Smooth muscle cell (in vitro differentiated cells): ENCODE results near the gene CBR4. TPM values are rescaled to one million over a fixed set of nuclear protein-coding genes. Genes with fewer than 3 reads are reported as not detected.

Experiments
- DNase-seq: peaks from one replicate; lab custom pipeline; 2025; ENCODE audit not compliant: unreplicated experiment; lab: John Stamatoyannopoulos, UW
- H2AFZ ChIP-seq: fragments of 200-600 bp; sonication (generic); 2 replicates; pipeline ENCODE4 v1.6.0; 2016; ENCODE audit warnings: antibody characterized with exemption, low read depth, mild to moderate bottlenecking
- H3F3A ChIP-seq: fragments of 200-600 bp; sonication (generic); 2 replicates; pipeline ENCODE4 v1.6.0; 2017; ENCODE audit warnings: antibody characterized with exemption, low read depth
- H3K27ac ChIP-seq: fragments of 200-600 bp; sonication (generic); 2 replicates; pipeline ENCODE4 v1.5.1; 2016; ENCODE audit warnings: low read depth, mild to moderate bottlenecking
- H3K27me3 ChIP-seq: fragments of 200-600 bp; sonication (generic); 2 replicates; pipeline ENCODE4 v1.6.1; 2016; ENCODE audit warnings: low read depth, mild to moderate bottlenecking
- H3K36me3 ChIP-seq: fragments of 200-600 bp; sonication (generic); 2 replicates; pipeline ENCODE4 v1.5.1; 2016; ENCODE audit warnings: low read depth
- H3K4me1 ChIP-seq: fragments of 200-600 bp; sonication (generic); 2 replicates; pipeline ENCODE4 v1.5.1; 2016; ENCODE audit warnings: low read depth
- H3K4me2 ChIP-seq: fragments of 200-600 bp; sonication (generic); 2 replicates; pipeline ENCODE4 v1.6.0; 2016; ENCODE audit warnings: mild to moderate bottlenecking
- H3K4me3 ChIP-seq: fragments of 200-600 bp; sonication (generic); 2 replicates; pipeline ENCODE4 v1.5.1; 2016; ENCODE audit warnings: mild to moderate bottlenecking
- H3K79me2 ChIP-seq: fragments of 200-600 bp; sonication (generic); 2 replicates; pipeline ENCODE4 v1.6.0; 2016; ENCODE audit warnings: low read depth, mild to moderate bottlenecking
- H3K9ac ChIP-seq: fragments of 200-600 bp; sonication (generic); 2 replicates; pipeline ENCODE4 v1.6.0; 2016; ENCODE audit warnings: low read depth
- H3K9me3 ChIP-seq: fragments of 200-600 bp; sonication (generic); replicated peaks from 2 replicates; pipeline ENCODE4 v1.5.1; 2016; ENCODE audit warnings: low read depth
- H4K20me1 ChIP-seq: fragments of 200-600 bp; sonication (generic); 2 replicates; pipeline ENCODE4 v1.6.0; 2016; ENCODE audit warnings: low read depth
- CTCF ChIP-seq: fragments of 200-600 bp; sonication (generic); IDR thresholded peaks from 2 replicates; pipeline ENCODE4 v1.5.1; 2017; ENCODE audit warnings: borderline replicate concordance, mild to moderate bottlenecking, antibody characterized with exemption; ENCODE audit not compliant: insufficient read depth, poor library complexity, severe bottlenecking
- WGBS: methylation state at CpG from one replicate; pipeline ENCODE4 v1.1.7; 2016; ENCODE audit warnings: low lambda C conversion rate; 5-methylcytosine and 5-hydroxymethylcytosine counted together
- polyA plus RNA-seq: library from polyadenylated mRNA; unstranded; fragments of >200 nt; fragmentation: Nextera tagmentation; extraction: Ambion mirVana; gene quantifications from 2 replicates; pipeline ENCODE4 v1.2.1, GENCODE V29; 2016
- total RNA-seq: library from RNA; depleted of rRNA; stranded (reverse); fragments of >200 nt; gene quantifications from 2 replicates; pipeline ENCODE4 v1.2.3, GENCODE V29; 2014

Gene CBR4
- total RNA-seq (14.5 and 15.0 TPM in 2 replicates), polyA plus RNA-seq (7.6 and 11.3 TPM in 2 replicates)

GRCh38 chr4:169010125-169011023, at the start of gene CBR4:
CBR4 (minus strand) TSS chr4:169010255; CDS start chr4:169010089, 166 bp downstream.
- Histone ChIP-seq H3K9ac (peak within 1 kb of the TSS; percentile 90), H3K36me3 (no peaks in the 10 kb centered on the region), H3K27me3 (no peaks in the 10 kb centered on the region), H3K4me1 (peaks cover 23% of the 10 kb centered on the region), H4K20me1 (no peaks in the 10 kb centered on the region), H2AFZ (peak within 1 kb of the TSS; percentile 82), H3K79me2 (peaks cover 28% of the 10 kb centered on the region), H3K4me2 (peak within 1 kb of the TSS; percentile 91), H3K4me3 (peak within 1 kb of the TSS; percentile 60), H3K27ac (peak within 1 kb of the TSS; percentile 86), H3F3A (no peaks in the 10 kb centered on the region), H3K9me3 (no peaks in the 10 kb centered on the region)
- DNase-seq: peak; percentile 81
- WGBS: 1% methylated on average over 54 of the region's 54 CpGs
- TF ChIP-seq CTCF: no peak

GRCh38 chr4:169059306-169060211, 49.5 kb upstream of the CBR4 start:
- no peak for TF ChIP-seq CTCF
- no peaks in the 10 kb centered on the region for H3F3A ChIP-seq
- no peaks in the 10 kb centered on the region for H4K20me1 ChIP-seq
- no peak overlapping the region for H2AFZ ChIP-seq
- DNase-seq: no peak
- H3K79me2 ChIP-seq: no peaks in the 10 kb centered on the region
- H3K27me3 ChIP-seq: no peaks in the 10 kb centered on the region
- H3K4me3 ChIP-seq: no peak overlapping the region
- no peaks in the 10 kb centered on the region for H3K4me1 ChIP-seq
- no peak overlapping the region for H3K4me2 ChIP-seq
- H3K9me3 ChIP-seq: no peaks in the 10 kb centered on the region
- H3K27ac ChIP-seq: no peak overlapping the region
- WGBS: 86% methylated on average over 22 of the region's 22 CpGs
- H3K9ac ChIP-seq: no peak overlapping the region
- no peaks in the 10 kb centered on the region for H3K36me3 ChIP-seq

- Histone ChIP-seq H3F3A (no peaks in the 10 kb centered on the region), H3K9me3 (no peaks in the 10 kb centered on the region), H3K79me2 (no peaks in the 10 kb centered on the region), H3K36me3 (no peaks in the 10 kb centered on the region), H3K4me1 (no peaks in the 10 kb centered on the region), H3K27me3 (no peaks in the 10 kb centered on the region), H3K27ac (no peak overlapping the region), H3K4me3 (no peak overlapping the region), H2AFZ (no peak overlapping the region), H4K20me1 (no peaks in the 10 kb centered on the region), H3K9ac (no peak overlapping the region), H3K4me2 (no peak overlapping the region)
- no peak for DNase-seq
- WGBS: 99% methylated on average over 7 of the region's 7 CpGs
- TF ChIP-seq CTCF: no peak
These were observed 48.3 kb upstream of the CBR4 start for GRCh38 chr4:169058312-169058711.
